Suppressor macrophage (primary cell): ENCODE results near the gene PIEZO1.
A peak's percentile ranks its signal among the peaks of the same experiment; 100 is the strongest.

Experiments
- DNase-seq, 4 experiments: peaks; one replicate each; pipeline ENCODE4 v3.0.0-alpha.2; 2020 to 2022

The PIEZO1 gene

GRCh38 chr16:88716601-88717001, 68.4 kb downstream of the PIEZO1 start:
- DNase-seq: no peak

- DNase-seq: no peak
These were observed 68.8 kb downstream of the PIEZO1 start for GRCh38 chr16:88716201-88716600.

GRCh38 chr16:88715312-88716190, 69.5 kb downstream of the PIEZO1 start:
- no peak for DNase-seq

- no peak for DNase-seq
These were observed 70.4 kb downstream of the PIEZO1 start for GRCh38 chr16:88714420-88715302.

GRCh38 chr16:88713568-88714419, 71.2 kb downstream of the PIEZO1 start:
- no peak for DNase-seq

- no peak for DNase-seq
These were observed 72.0 kb downstream of the PIEZO1 start for GRCh38 chr16:88713054-88713453.

- no peak for DNase-seq
These were observed 72.5 kb downstream of the PIEZO1 start for GRCh38 chr16:88712362-88712979.

GRCh38 chr16:88711750-88712340, 73.2 kb downstream of the PIEZO1 start:
- DNase-seq: no peak

GRCh38 chr16:88710556-88710955, 74.5 kb downstream of the PIEZO1 start:
- no peak for DNase-seq

GRCh38 chr16:88706965-88707826, 77.8 kb downstream of the PIEZO1 start:
- no peak for DNase-seq

- peak; percentile 94 to 98 (median 97) for DNase-seq
These were observed 78.6 kb downstream of the PIEZO1 start, which contains the start of the genes CTU2 and RNF166 for GRCh38 chr16:88706229-88706964. Gene CTU2, plus strand, starts transcription at chr16:88706503. Its CDS starts 28 bp downstream, at chr16:88706531. Gene RNF166, minus strand, starts transcription at chr16:88706408. Its CDS starts 83 bp downstream, at chr16:88706325.

GRCh38 chr16:88705801-88706228, 79.2 kb downstream of the PIEZO1 start:
- DNase-seq: peak in 2 of 4 experiments; percentile 23 to 62

GRCh38 chr16:88705076-88705684, 79.8 kb downstream of the PIEZO1 start:
- peak; percentile 71 to 86 (median 84) for DNase-seq

- DNase-seq: peak; percentile 82 to 94 (median 92)
These were observed 81.3 kb downstream of the PIEZO1 start for GRCh38 chr16:88703486-88704309.

- DNase-seq: peak; percentile 57 to 82 (median 76)
These were observed 82.4 kb downstream of the PIEZO1 start for GRCh38 chr16:88702371-88703210.

GRCh38 chr16:88701581-88702370, 83.2 kb downstream of the PIEZO1 start:
- no peak for DNase-seq
